ENCODE measurements around the gene RPTOR.

RPTOR gene

GRCh38 chr17:80774146-80774545 lies 229.5 kb downstream of the RPTOR start:
- no peak for DNase-seq (ENCODE audit: extremely low read depth in 1 of 2, low read depth in 1 of 2)

GRCh38 chr17:80774643-80775281 lies 230.1 kb downstream of the RPTOR start:
- no peak for DNase-seq (ENCODE audit: extremely low read depth in 1 of 2, low read depth in 1 of 2)

DNA sequence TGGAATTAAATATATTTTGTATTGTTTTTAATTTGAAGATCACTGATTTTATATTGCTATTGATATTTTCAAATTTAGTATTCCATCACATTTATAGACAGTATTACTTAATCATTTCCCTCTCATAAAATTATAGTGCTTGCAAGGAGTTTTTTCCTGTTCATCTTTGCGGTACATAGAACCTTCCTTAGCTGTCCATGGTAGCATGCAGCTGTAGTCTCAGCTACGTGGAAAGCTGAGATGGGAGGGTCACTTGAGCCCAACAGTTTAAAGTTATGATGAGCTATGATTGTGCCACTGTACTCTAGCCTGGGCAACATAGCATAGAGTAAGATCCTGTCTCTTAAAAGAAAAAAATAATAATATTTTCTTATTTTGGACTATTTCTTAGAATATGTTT lies 231.2 kb downstream of the RPTOR start:
- no peak for DNase-seq (ENCODE audit: extremely low read depth in 1 of 2, low read depth in 1 of 2)

- no peak for DNase-seq (ENCODE audit: extremely low read depth in 1 of 2, low read depth in 1 of 2)
Measured at GRCh38 chr17:80777274-80777673, 232.6 kb downstream of the RPTOR start.

GRCh38 chr17:80778716-80779115 lies 234.1 kb downstream of the RPTOR start:
- no peak for DNase-seq (ENCODE audit: extremely low read depth in 1 of 2, low read depth in 1 of 2)

GRCh38 chr17:80779336-80779735 lies 234.7 kb downstream of the RPTOR start:
- DNase-seq (ENCODE audit: extremely low read depth in 1 of 2, low read depth in 1 of 2): no peak

DNA sequence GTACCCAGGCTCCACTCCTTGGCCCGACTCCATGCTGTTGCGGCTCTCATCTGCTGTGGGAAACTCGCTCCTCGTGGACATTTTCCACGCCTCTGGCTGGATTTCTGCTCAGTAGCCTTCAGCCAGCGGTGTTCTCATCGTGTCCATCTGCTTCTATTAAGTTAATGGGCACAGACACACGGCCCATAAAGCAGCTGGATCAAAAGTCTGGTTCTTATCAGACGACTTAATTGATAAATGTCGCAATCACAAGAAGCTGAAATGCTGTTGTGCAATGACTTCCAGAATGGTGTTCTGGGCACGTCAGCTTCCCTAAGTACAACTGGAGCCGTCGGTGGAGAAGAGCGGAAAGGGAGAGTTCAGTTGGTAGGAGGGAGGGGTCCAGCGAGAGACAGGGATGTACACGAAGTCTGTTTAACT lies 235.3 kb downstream of the RPTOR start:
- no peak for DNase-seq (ENCODE audit: extremely low read depth in 1 of 2, low read depth in 1 of 2)

- DNase-seq (ENCODE audit: extremely low read depth in 1 of 2, low read depth in 1 of 2): no peak
Measured at GRCh38 chr17:80780381-80781198, 236.0 kb downstream of the RPTOR start.

GRCh38 chr17:80781211-80781610 lies 236.6 kb downstream of the RPTOR start:
- DNase-seq (ENCODE audit: extremely low read depth in 1 of 2, low read depth in 1 of 2): no peak

- no peak for DNase-seq (ENCODE audit: extremely low read depth in 1 of 2, low read depth in 1 of 2)
Measured at GRCh38 chr17:80781807-80782277, 237.2 kb downstream of the RPTOR start.

GRCh38 chr17:80782536-80783427 lies 238.1 kb downstream of the RPTOR start:
- DNase-seq (ENCODE audit: extremely low read depth in 1 of 2, low read depth in 1 of 2): no peak

- no peak for DNase-seq (ENCODE audit: extremely low read depth in 1 of 2, low read depth in 1 of 2)
Measured at GRCh38 chr17:80783486-80783885, 238.8 kb downstream of the RPTOR start.

GRCh38 chr17:80783971-80784370 lies 239.3 kb downstream of the RPTOR start:
- no peak for DNase-seq (ENCODE audit: extremely low read depth in 1 of 2, low read depth in 1 of 2)

DNA sequence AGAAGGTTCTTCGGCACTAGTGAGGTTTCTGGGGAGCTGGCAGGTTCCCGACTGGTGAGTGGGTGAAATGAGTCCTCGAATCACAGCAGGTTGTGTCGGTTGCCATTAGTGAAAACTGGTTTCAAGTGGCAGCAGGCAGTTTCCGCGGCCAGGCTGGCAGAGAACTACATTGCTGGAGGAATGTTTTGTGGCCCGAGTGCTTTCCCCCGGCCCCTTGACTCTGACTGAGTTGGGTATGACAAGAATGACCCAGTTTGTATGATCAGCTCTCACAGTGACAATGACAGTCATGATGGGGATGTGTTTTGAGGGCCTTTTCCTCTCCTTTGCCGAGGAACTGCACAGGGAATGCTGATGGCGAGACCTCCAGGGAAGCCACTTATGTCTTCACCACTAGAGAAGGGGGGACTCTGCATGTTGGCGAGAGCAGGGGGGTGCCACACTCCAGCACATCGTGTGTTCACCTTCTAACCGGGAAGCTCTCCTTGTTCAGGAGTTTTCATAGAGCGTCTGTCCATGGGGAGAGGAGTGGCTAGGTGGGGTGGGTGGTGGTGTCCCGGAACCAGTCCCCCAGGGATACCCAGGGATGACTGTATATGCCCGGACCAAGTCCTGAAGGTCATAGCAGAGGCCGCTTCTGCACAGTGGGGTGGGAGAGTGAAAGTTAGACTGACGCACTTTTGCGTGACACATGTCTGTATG lies 241.0 kb downstream of the RPTOR start:
- DNase-seq (ENCODE audit: extremely low read depth in 1 of 2, low read depth in 1 of 2): no peak

- no peak for DNase-seq (ENCODE audit: extremely low read depth in 1 of 2, low read depth in 1 of 2)
Measured at GRCh38 chr17:80786470-80786869, 241.8 kb downstream of the RPTOR start.

GRCh38 chr17:80786887-80787286 lies 242.2 kb downstream of the RPTOR start:
- no peak for DNase-seq (ENCODE audit: extremely low read depth in 1 of 2, low read depth in 1 of 2)

GRCh38 chr17:80787881-80788280 lies 243.2 kb downstream of the RPTOR start:
- no peak for DNase-seq (ENCODE audit: extremely low read depth in 1 of 2, low read depth in 1 of 2)

DNA sequence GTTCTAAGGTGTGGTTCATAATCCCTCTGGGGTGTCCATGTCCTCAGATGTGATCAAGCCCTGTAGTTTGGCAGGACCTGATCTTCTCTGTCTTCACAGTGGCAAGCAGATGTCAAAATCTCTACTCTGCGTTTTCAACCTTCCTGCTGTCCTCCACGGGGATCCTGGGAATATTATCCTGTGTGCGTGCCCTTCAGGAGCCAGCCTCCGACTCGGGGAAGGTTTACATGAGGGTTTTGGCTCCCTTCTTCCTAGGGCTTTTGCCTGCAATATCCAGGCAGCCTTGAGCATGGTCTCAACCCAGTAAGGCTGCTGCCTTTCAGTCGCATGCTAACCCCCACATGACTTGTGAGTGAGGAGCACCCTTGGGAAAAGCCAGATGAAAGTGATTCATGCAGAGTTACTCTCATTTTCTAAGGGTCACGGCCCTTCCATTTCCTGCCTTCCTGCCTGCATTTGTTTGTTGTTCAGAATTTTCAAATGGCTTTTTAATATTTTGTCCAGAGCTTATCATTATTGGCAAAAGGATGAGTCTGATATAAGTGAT lies 244.8 kb downstream of the RPTOR start:
- DNase-seq (ENCODE audit: extremely low read depth in 1 of 2, low read depth in 1 of 2): no peak

DNA sequence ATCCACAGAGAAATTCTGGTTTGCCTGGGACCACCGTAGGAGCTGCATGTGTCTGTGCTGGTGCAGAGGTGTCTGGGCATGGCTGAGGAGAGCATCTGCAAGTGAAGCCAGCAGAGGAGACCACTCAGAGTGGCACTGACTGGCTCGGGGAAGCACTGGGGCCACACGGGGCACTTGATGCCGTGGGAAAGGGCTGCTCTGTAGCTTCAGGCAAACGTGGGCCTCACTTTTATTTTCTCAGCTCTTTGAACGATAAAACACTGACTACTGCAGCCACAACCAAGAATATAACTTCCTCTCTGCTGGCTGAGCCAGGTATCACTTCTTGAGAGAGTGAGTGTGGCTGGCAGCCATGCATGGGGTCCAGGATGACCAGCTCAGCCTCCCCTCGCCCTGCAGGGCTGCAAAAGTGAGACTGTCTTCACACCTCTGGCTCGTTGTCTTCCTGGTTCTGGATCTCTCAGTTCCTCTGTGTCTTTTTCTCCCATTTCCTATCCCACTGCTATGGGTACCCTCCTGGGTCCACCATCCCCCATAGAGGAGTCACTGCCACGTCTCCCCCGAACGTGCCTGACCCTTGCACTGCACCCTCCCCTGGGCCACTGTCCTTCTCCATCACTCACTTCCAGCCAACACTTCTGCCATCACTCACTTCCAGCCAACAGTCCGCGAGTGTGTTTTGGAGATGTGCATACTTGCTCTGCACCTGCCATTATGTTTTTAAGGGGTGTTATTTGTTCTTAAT lies 245.6 kb downstream of the RPTOR start:
- DNase-seq (ENCODE audit: extremely low read depth in 1 of 2, low read depth in 1 of 2): no peak

Data from activated CD8-positive, alpha-beta memory T cell treated with anti-CD3 and anti-CD28 coated beads for 1 hour (primary cell).